Measurements from ENCODE around the gene SP140L. TPM values are rescaled to one million over a fixed set of nuclear protein-coding genes. Genes with fewer than 3 reads are reported as not detected.

SP140L gene
- total and polyA plus RNA-seq, 2 of the 8 experiments (the other 6 are each of a cell fraction or from before 2014, with no cell fraction given): 0.36 to 1.5 TPM

DNA sequence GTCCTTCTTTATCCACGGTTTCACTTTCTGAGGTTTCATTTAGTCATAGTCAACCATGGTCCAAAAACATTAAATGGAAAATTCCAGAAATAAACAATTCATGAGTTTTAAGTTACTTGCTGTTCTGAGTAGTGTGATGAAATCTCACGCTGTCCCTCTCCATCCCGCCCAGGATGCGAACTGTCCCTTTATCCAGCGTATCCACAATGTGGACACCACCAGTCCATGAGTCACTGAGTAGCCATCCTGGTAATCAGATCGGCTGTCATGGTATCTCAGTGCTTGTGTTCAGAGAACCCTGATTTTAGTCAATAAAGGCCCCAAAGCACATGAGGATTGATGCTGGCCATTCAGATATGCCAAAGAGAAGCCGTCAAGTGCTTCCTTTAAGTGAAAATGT, 3.7 kb downstream of the SP140L start:
- Histone ChIP-seq H2BK120ac (replicated peaks; ENCODE audit: low read depth, low read length) (no peak overlapping the region), H4K5ac (ENCODE audit: insufficient read length, low read depth, low read length) (no peak overlapping the region), H3K27ac (ENCODE audit: low read depth, low read length) (no peak overlapping the region), H2BK20ac (ENCODE audit: low read length) (no peak overlapping the region), H3K9me3 (ENCODE audit: insufficient read depth in 2 of 2, low read depth in 1 of 2, low read length in 1 of 2) (no peaks in the 10 kb centered on the region; a peak in 1 of 4 replicates), H4K8ac (ENCODE audit: extremely low read depth, insufficient read depth, low read length) (no peak overlapping the region), H3K9ac (replicated peaks in 1 of 4; ENCODE audit: extremely low read depth in 1 of 4, low read depth in 3 of 4, low read length in 3 of 4) (no peak overlapping the region), H3K4ac (replicated peaks; ENCODE audit: insufficient read length, low read depth, low read length) (no peak overlapping the region), H3K23me2 (ENCODE audit: low read depth, low read length) (no peaks in the 10 kb centered on the region), H2AK5ac (ENCODE audit: low read depth, low read length) (no peak overlapping the region), H4K20me1 (replicated peaks in 1 of 2; ENCODE audit: control insufficient read depth in 1 of 2, insufficient read depth in 2 of 2, low read length in 2 of 2) (no peaks in the 10 kb centered on the region), H3K4me1 (replicated peaks in 1 of 4; ENCODE audit: control insufficient read depth in 3 of 4, insufficient read depth in 4 of 4, low read length in 3 of 4) (peaks cover 0 to 2% (median 0%) of the 10 kb centered on the region in 4 experiments; a peak in 1 of 7 replicates), H3K27me3 (replicated peaks in 1 of 4; ENCODE audit: control insufficient read depth in 3 of 4, extremely low read depth in 1 of 4, insufficient read depth in 3 of 4, low read length in 3 of 4) (no peaks in the 10 kb centered on the region), H2BK5ac (ENCODE audit: low read depth, low read length) (no peak overlapping the region), H2AFZ (ENCODE audit: low read length) (no peak overlapping the region), H3K4me3 (ENCODE audit: extremely low read depth in 1 of 4, insufficient read depth in 2 of 4, low read depth in 3 of 4, low read length in 4 of 4) (no peak overlapping the region), H3K56ac (replicated peaks; ENCODE audit: insufficient read length, low read depth, low read length) (no peak overlapping the region), H3K4me2 (ENCODE audit: insufficient read depth in 1 of 2, low read depth in 2 of 2, low read length in 2 of 2) (no peak overlapping the region), H3K36me3 (ENCODE audit: control insufficient read depth in 2 of 4, insufficient read depth in 4 of 4, low read length in 3 of 4) (no peaks in the 10 kb centered on the region), H3K79me2 (ENCODE audit: control insufficient read depth in 1 of 2, insufficient read depth in 2 of 2, low read length in 2 of 2) (no peaks in the 10 kb centered on the region), H3K79me1 (ENCODE audit: low read depth, low read length) (no peaks in the 10 kb centered on the region), H3K14ac (ENCODE audit: insufficient read length) (no peak overlapping the region), H4K91ac (replicated peaks; ENCODE audit: insufficient read length, low read length) (no peak overlapping the region), H2BK15ac (ENCODE audit: low read length) (no peak overlapping the region), H2BK12ac (ENCODE audit: low read depth, low read length) (no peak overlapping the region), H3K23ac (ENCODE audit: insufficient read length) (no peak overlapping the region), H3K18ac (ENCODE audit: extremely low read depth, low read length) (no peak overlapping the region)
- DNase-seq (ENCODE audit: low read depth in 1 of 2, low spot score in 2 of 2) (no peak), FAIRE-seq (no peak)
- POLR2A ChIA-PET (ENCODE audit: partially characterized antibody): no interaction called here
- CTCF ChIA-PET (ENCODE audit: partially characterized antibody): no interaction called here
- WGBS, 2 experiments (ENCODE audit: extremely low coverage in 1 of 2, insufficient coverage in 1 of 2, insufficient read length in 1 of 2, insufficient replicate concordance in 2 of 2, low coverage in 1 of 2, low lambda C conversion rate in 2 of 2, missing lambda C conversion rate in 1 of 2): 92% methylated on average over 7 of the region's 7 CpGs; no CpG with 5 or more reads in 1 of the 2 experiments
- TF ChIP-seq SP1 (IDR thresholded peaks at IDR 0.05; ENCODE audit: low read depth, low read length): no peak
- TF ChIP-seq RFX5 (IDR thresholded peaks at IDR 0.05; ENCODE audit: borderline replicate concordance, low read depth, low read length): no peak
- TF ChIP-seq BCL11A (IDR thresholded peaks at IDR 0.05; ENCODE audit: low read depth in 2 of 2, low read length in 2 of 2): no peak
- TF ChIP-seq BRCA1 (IDR thresholded peaks at IDR 0.05; ENCODE audit: low read depth, low read length): no peak
- no peak for TF ChIP-seq SUZ12 (IDR thresholded peaks at IDR 0.05; ENCODE audit: low read length)
- TF ChIP-seq KDM1A (IDR thresholded peaks at IDR 0.05; ENCODE audit: borderline replicate concordance, low read length): no peak
- TF ChIP-seq CHD2 (IDR thresholded peaks at IDR 0.05; ENCODE audit: low read length): no peak
- TF ChIP-seq, protein P1, sequence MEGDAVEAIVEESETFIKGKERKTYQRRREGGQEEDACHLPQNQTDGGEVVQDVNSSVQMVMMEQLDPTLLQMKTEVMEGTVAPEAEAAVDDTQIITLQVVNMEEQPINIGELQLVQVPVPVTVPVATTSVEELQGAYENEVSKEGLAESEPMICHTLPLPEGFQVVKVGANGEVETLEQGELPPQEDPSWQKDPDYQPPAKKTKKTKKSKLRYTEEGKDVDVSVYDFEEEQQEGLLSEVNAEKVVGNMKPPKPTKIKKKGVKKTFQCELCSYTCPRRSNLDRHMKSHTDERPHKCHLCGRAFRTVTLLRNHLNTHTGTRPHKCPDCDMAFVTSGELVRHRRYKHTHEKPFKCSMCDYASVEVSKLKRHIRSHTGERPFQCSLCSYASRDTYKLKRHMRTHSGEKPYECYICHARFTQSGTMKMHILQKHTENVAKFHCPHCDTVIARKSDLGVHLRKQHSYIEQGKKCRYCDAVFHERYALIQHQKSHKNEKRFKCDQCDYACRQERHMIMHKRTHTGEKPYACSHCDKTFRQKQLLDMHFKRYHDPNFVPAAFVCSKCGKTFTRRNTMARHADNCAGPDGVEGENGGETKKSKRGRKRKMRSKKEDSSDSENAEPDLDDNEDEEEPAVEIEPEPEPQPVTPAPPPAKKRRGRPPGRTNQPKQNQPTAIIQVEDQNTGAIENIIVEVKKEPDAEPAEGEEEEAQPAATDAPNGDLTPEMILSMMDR (IDR thresholded peaks at IDR 0.05; ENCODE audit: control extremely low read depth in 1 of 3, insufficient read depth in 1 of 3, low read depth in 1 of 3, low read length in 3 of 3): no peak
- no peak for TF ChIP-seq KDM5A (IDR thresholded peaks at IDR 0.05; ENCODE audit: low read length)
- TF ChIP-seq JUND (IDR thresholded peaks at IDR 0.05; ENCODE audit: low read length): no peak
- TF ChIP-seq ZNF274 (IDR thresholded peaks at IDR 0.05; ENCODE audit: borderline replicate concordance, extremely low read depth, low read length): no peak
- TF ChIP-seq CEBPB (IDR thresholded peaks at IDR 0.05; ENCODE audit: low read depth, low read length): no peak
- TF ChIP-seq HDAC2 (IDR thresholded peaks at IDR 0.05; ENCODE audit: borderline replicate concordance in 1 of 2, low read depth in 2 of 2, low read length in 2 of 2): no peak

All from H1 (cell line).